Psoas muscle (tissue), 8 donors: ENCODE results near the gene HMOX1. TPM values are rescaled to one million over a fixed set of nuclear protein-coding genes. Genes with fewer than 3 reads are reported as not detected.

Source experiments
- ATAC-seq, 4 donors: fragments of 200-7000 bp; cut with Tn5 transposase; one replicate each; pipeline ENCODE4 v1.9.1; 2020; ENCODE audit warnings: moderate library complexity in 3 of 4, mild to moderate bottlenecking in 2 of 4
- DNase-seq, 2 donors: peaks; one replicate each; pipeline ENCODE4 v3.0.0-alpha.2; 2020
- H3K27ac ChIP-seq: fragments of 200-600 bp; one replicate; pipeline ENCODE4 v1.8.0; 2022
- H3K27me3 ChIP-seq, 3 donors: fragments of 200-600 bp in 1 of 3; one replicate each; pipeline versions ENCODE4 v1.6.1 to v1.8.0; 2013 to 2022; ENCODE audit warnings: low read length in 2 of 3, mild to moderate bottlenecking in 2 of 3, moderate library complexity in 1 of 3; ENCODE audit not compliant: insufficient read depth in 3 of 3
- H3K36me3 ChIP-seq, 2 donors: fragments of 200-600 bp in 1 of 2; one replicate each; pipeline versions ENCODE4 v1.6.1 to v1.8.0; 2013 to 2022; ENCODE audit warnings: low read depth in 1 of 2, mild to moderate bottlenecking in 1 of 2, moderate library complexity in 1 of 2; ENCODE audit not compliant: insufficient read depth in 1 of 2
- H3K4me1 ChIP-seq: fragments of 200-600 bp; one replicate; pipeline ENCODE4 v1.8.0; 2022
- H3K4me3 ChIP-seq: fragments of 200-600 bp; one replicate; pipeline ENCODE4 v1.8.0; 2022; ENCODE audit warnings: mild to moderate bottlenecking
- H3K9me3 ChIP-seq: fragments of 200-600 bp; one replicate; pipeline ENCODE4 v1.8.0; 2022
- CTCF ChIP-seq: fragments of 200-600 bp; IDR thresholded peaks from one replicate; pipeline ENCODE4 v1.8.0; 2022; ENCODE audit warnings: antibody characterized with exemption
- WGBS, 3 donors: extraction: QIAGEN DNeasy Blood & Tissue Kit; methylation state at CpG; one replicate each; pipeline versions ENCODE4 v1.1.6 to v1.1.7; 2013; 5-methylcytosine and 5-hydroxymethylcytosine counted together
- intact Hi-C, 2 donors: fragments of 100-400 bp; cut with DNase I; formaldehyde crosslinking; loops; one replicate each; pipeline versions ENCODE4 v1.11.0 to v1.14.2; 2022
- polyA plus RNA-seq, 3 donors: library from polyadenylated mRNA; stranded (reverse); fragments of 200-250 nt; gene quantifications; one replicate each; pipeline ENCODE4 v1.2.3, GENCODE V29; 2013
- total RNA-seq, 4 donors: library from RNA; stranded (reverse); fragmentation: NEBNext Ultra II Directional in 2 of 4; extraction: Animal tissue kit (Norgen Biotek cat#: 25700) in 2 of 4; gene quantifications; one replicate each; pipeline versions ENCODE4 v1.2.1 to v1.2.4, GENCODE V29; 2021 to 2023
- donor health status: healthy with polysubstance abuse.
- donor health status: DM: no; HTN: no; CAD: no; lungs with moderate emphysema.
- donor health status: Bipolar disorder and iron deficiency.
- donor health status: healthy.
- donor health status: DM: yes; HTN: yes; CAD: no.
- donor health status: DM: no; HTN: no; CAD: no.
- donor health status: DM: no; HTN: no; CAD: no.
- donor health status: DM: yes; HTN: yes; CAD: no.

The HMOX1 gene
- total and polyA plus RNA-seq, 7 donors: 20.5 to 249 (median 75.0) TPM

- 94 to 95% (median 95%) methylated on average over 24 to 26 of the region's 26 CpGs for WGBS, 3 donors
Measured at GRCh38 chr22:35424081-35424480, 43.2 kb downstream of the HMOX1 start.

GRCh38 chr22:35424761-35425160 lies 43.9 kb downstream of the HMOX1 start:
- H3K36me3 ChIP-seq: peaks cover 2 to 47% of the 10 kb centered on the region in 2 donors

More at GRCh38 chr22:35424081-35424480, 43.2 kb downstream of the HMOX1 start:
- no peaks in the 10 kb centered on the region for H3K9me3 ChIP-seq
- no peak for ATAC-seq
- no peak overlapping the region for H3K27ac ChIP-seq
- no peak for TF ChIP-seq CTCF
- peaks cover 16% of the 10 kb centered on the region for H3K4me1 ChIP-seq
- no peak overlapping the region for H3K4me3 ChIP-seq
- H3K27me3 ChIP-seq: no peaks in the 10 kb centered on the region
- intact Hi-C loops: no loop called here
- H3K36me3 ChIP-seq: peaks cover 2 to 54% of the 10 kb centered on the region in 2 donors
- DNase-seq: no peak

GRCh38 chr22:35425546-35425945 lies 44.6 kb downstream of the HMOX1 start:
- no peaks in the 10 kb centered on the region for H3K27me3 ChIP-seq
- TF ChIP-seq CTCF: no peak
- 92 to 94% (median 92%) methylated on average over 7 of the region's 7 CpGs for WGBS, 3 donors
- ATAC-seq: no peak
- no peaks in the 10 kb centered on the region for H3K9me3 ChIP-seq
- intact Hi-C loops: no loop called here
- peaks cover 2 to 39% of the 10 kb centered on the region in 2 donors for H3K36me3 ChIP-seq
- H3K4me1 ChIP-seq: peaks cover 16% of the 10 kb centered on the region
- no peak overlapping the region for H3K4me3 ChIP-seq
- no peak for DNase-seq
- no peak overlapping the region for H3K27ac ChIP-seq

More at GRCh38 chr22:35424761-35425160, 43.9 kb downstream of the HMOX1 start:
- 84 to 86% (median 84%) methylated on average over 7 of the region's 7 CpGs for WGBS, 3 donors
- ATAC-seq: no peak
- Histone ChIP-seq H3K4me3 (no peak overlapping the region), H3K4me1 (peaks cover 16% of the 10 kb centered on the region), H3K9me3 (no peaks in the 10 kb centered on the region), H3K27ac (no peak overlapping the region), H3K27me3 (no peaks in the 10 kb centered on the region)
- intact Hi-C loops: no loop called here
- DNase-seq: no peak
- TF ChIP-seq CTCF: no peak

- no peaks in the 10 kb centered on the region for H3K27me3 ChIP-seq
- peak overlapping the region; percentile 70 for H3K27ac ChIP-seq
- 70 to 81% (median 73%) methylated on average over 11 of the region's 11 CpGs for WGBS, 3 donors
- H3K4me1 ChIP-seq: peaks cover 20% of the 10 kb centered on the region
- H3K36me3 ChIP-seq: peaks cover 2 to 33% of the 10 kb centered on the region in 2 donors
- DNase-seq (no peak), ATAC-seq (peak in 1 of 4 donors; percentile 58)
- H3K4me3 ChIP-seq: no peak overlapping the region
- no peak for TF ChIP-seq CTCF
- intact Hi-C loops: no loop called here
- H3K9me3 ChIP-seq: no peaks in the 10 kb centered on the region
Measured at GRCh38 chr22:35425971-35426800, 45.3 kb downstream of the HMOX1 start.
